K562 (cell line): ENCODE data around the gene PMF1. TPM values are rescaled to one million over a fixed set of nuclear protein-coding genes. Genes with fewer than 3 reads are reported as not detected.
"Not testable (repeated sequence)": the region's sequence is repeated elsewhere in the genome, so short reads cannot be mapped to it uniquely, and the experiment has no call there.

Experiments used
- ATAC-seq: fragments of 200-7000 bp; cut with Tn5 transposase; 3 replicates; pipeline ENCODE4 v1.9.1; 2020; ENCODE audit warnings: moderate library complexity
- BruUV-seq: library from RNA; stranded (reverse); fragments of 400-500 nt; replicated peaks from 2 replicates; lab custom pipeline; 2021; lab: Mats Ljungman, UMichigan
- CTCF ChIA-PET: fragments of 300-600 bp; formaldehyde crosslinking; extraction: SDS; loops from one replicate; lab custom pipeline; 2021; ENCODE audit warnings: low intra/inter-chr PET ratio; lab: Yijun Ruan, JAX
- POLR2A ChIA-PET: fragments of 300-600, 350-650 bp; sonication (Branson Sonifier 250); formaldehyde crosslinking; extraction: SDS; loops from one replicate; lab custom pipeline; 2021; ENCODE audit warnings: antibody characterized with exemption, inconsistent platforms; lab: Yijun Ruan, JAX
- DNase-seq, 4 experiments: peaks; one replicate each; pipeline versions ENCODE4 v3.0.0 to v3.0.0-alpha.2; 2011 to 2018; ENCODE audit warnings: low spot score in 3 of 4, mixed read lengths in 3 of 4; ENCODE audit errors: extremely low read depth in 1 of 4
- FAIRE-seq: peaks from 2 replicates; lab custom pipeline; 2011; peaks lifted over from hg19 to GRCh38; lab: Jason Lieb, UNC
- H2AFZ ChIP-seq: 2 replicates; pipeline ENCODE4 v1.6.0; 2011; ENCODE audit warnings: low read depth, low read length, control low read depth, inconsistent platforms
- H3K27ac ChIP-seq: fragments of 200-600 bp; 3 replicates; pipeline ENCODE4 v1.8.0; 2011; ENCODE audit warnings: low read depth, mild to moderate bottlenecking, control low read depth, inconsistent platforms, low read length, moderate library complexity, mixed read lengths; ENCODE audit errors: extremely low read depth
- H3K27me3 ChIP-seq, 2 experiments: fragments of 300-600 bp in 1 of 2; 2 replicates in 1 of 2; 3 replicates in 1 of 2; pipeline versions ENCODE4 v1.6.0 to v1.8.0; 2011; ENCODE audit warnings: inconsistent platforms in 2 of 2, low read length in 2 of 2, mild to moderate bottlenecking in 1 of 2, mixed read lengths in 1 of 2, moderate library complexity in 1 of 2; ENCODE audit not compliant: control insufficient read depth in 2 of 2, insufficient read depth in 2 of 2
- H3K36me3 ChIP-seq: fragments of 300-600 bp; 3 replicates; pipeline ENCODE4 v1.8.0; 2011; ENCODE audit warnings: mild to moderate bottlenecking, low read length, inconsistent platforms; ENCODE audit not compliant: control insufficient read depth, insufficient read depth
- H3K4me1 ChIP-seq, 2 experiments: fragments of 200-600 bp in 1 of 2; replicated peaks in 1 of 2; 2 replicates in 1 of 2; 3 replicates in 1 of 2; pipeline versions ENCODE4 v1.5.1 to v1.8.0; 2011; ENCODE audit warnings: inconsistent platforms in 2 of 2, low read length in 2 of 2, mild to moderate bottlenecking in 1 of 2, mixed read lengths in 1 of 2, moderate library complexity in 1 of 2; ENCODE audit not compliant: control insufficient read depth in 2 of 2, insufficient read depth in 2 of 2
- H3K4me2 ChIP-seq: 2 replicates; pipeline ENCODE4 v1.6.1; 2011; ENCODE audit warnings: low read length, control low read depth, inconsistent platforms, mixed read lengths; ENCODE audit not compliant: insufficient read depth
- H3K4me3 ChIP-seq: fragments of 200-600 bp; sonication (generic), shearing (Covaris generic); 2 replicates; pipeline ENCODE4 v1.5.1; 2016; ENCODE audit warnings: control low read depth, inconsistent platforms
- H3K79me2 ChIP-seq: fragments of 200-600 bp; 3 replicates; pipeline ENCODE4 v1.8.0; 2011; ENCODE audit warnings: low read length, inconsistent platforms; ENCODE audit not compliant: control insufficient read depth, insufficient read depth
- H3K9ac ChIP-seq, 2 experiments: 2 replicates each; pipeline versions ENCODE4 v1.6.0 to v1.6.1; 2011; ENCODE audit warnings: low read depth in 2 of 2, low read length in 2 of 2, control low read depth in 1 of 2, inconsistent platforms in 1 of 2, mild to moderate bottlenecking in 1 of 2, mixed read lengths in 1 of 2; ENCODE audit not compliant: insufficient read depth in 1 of 2
- H3K9me1 ChIP-seq: one replicate; pipeline ENCODE4 v1.6.0; 2011; ENCODE audit warnings: inconsistent platforms, mild to moderate bottlenecking, low read length, moderate library complexity; ENCODE audit not compliant: control insufficient read depth, insufficient read depth
- H3K9me3 ChIP-seq: replicated peaks from 2 replicates; pipeline ENCODE4 v1.5.1; 2011; ENCODE audit warnings: low read depth, low read length, inconsistent platforms; ENCODE audit not compliant: control insufficient read depth, insufficient read depth
- H4K20me1 ChIP-seq: replicated peaks from 2 replicates; pipeline ENCODE4 v1.6.1; 2011; ENCODE audit warnings: low read length, inconsistent platforms, mixed read lengths; ENCODE audit not compliant: control insufficient read depth, insufficient read depth
- CXXC5 ChIP-seq: fragments of 250-450 bp; sonication (Bioruptor Pico); IDR thresholded peaks from 2 replicates; pipeline ENCODE4 v1.8.0; 2022; ENCODE audit warnings: inconsistent platforms, mild to moderate bottlenecking, moderate library complexity
- DDX20 ChIP-seq: fragments of 450-650 bp; IDR thresholded peaks from 2 replicates; pipeline ENCODE4 v1.6.1; 2016; ENCODE audit warnings: missing genetic modification characterization, low read depth, mild to moderate bottlenecking, missing compliant biosample characterization, moderate library complexity
- DPF2 ChIP-seq: fragments of 450-650 bp; IDR thresholded peaks from 2 replicates; pipeline ENCODE4 v1.6.1; 2016
- L3MBTL2 ChIP-seq: fragments of 450-650 bp; IDR thresholded peaks from 2 replicates; pipeline ENCODE4 v1.6.1; 2016; ENCODE audit warnings: mild to moderate bottlenecking, moderate library complexity
- NR4A1 ChIP-seq, 2 experiments: fragments of 250-450 bp in 1 of 2; fragments of 450-650 bp in 1 of 2; sonication (Bioruptor Pico) in 1 of 2; IDR thresholded peaks; 2 replicates each; pipeline versions ENCODE4 v1.4.0 to v1.6.1; 2016 to 2020; ENCODE audit warnings: mild to moderate bottlenecking in 2 of 2, missing compliant biosample characterization in 1 of 2, missing genetic modification characterization in 1 of 2, moderate library complexity in 1 of 2
- PTRF ChIP-seq: fragments of 450-650 bp; IDR thresholded peaks from 2 replicates; pipeline ENCODE4 v1.6.1; 2016; ENCODE audit warnings: mild to moderate bottlenecking, missing genetic modification characterization, missing compliant biosample characterization
- PTTG1 ChIP-seq: fragments of 450-650 bp; IDR thresholded peaks from 2 replicates; pipeline ENCODE4 v1.6.1; 2016; ENCODE audit warnings: low read depth, mild to moderate bottlenecking, missing genetic modification characterization, missing compliant biosample characterization
- PYGO2 ChIP-seq: fragments of 450-650 bp; IDR thresholded peaks from 2 replicates; pipeline ENCODE4 v1.6.1; 2016; ENCODE audit warnings: mild to moderate bottlenecking, missing genetic modification characterization, moderate library complexity, missing compliant biosample characterization
- RAD21 ChIP-seq, 2 experiments: fragments of 250-450 bp in 1 of 2; fragments of 450-650 bp in 1 of 2; sonication (Bioruptor Pico) in 1 of 2; formaldehyde crosslinking in 1 of 2; IDR thresholded peaks in 1 of 2; conservative IDR thresholded peaks in 1 of 2; 2 replicates each; pipeline versions ENCODE4 v1.4.0 to v1.8.0; 2020 to 2022; ENCODE audit warnings: mild to moderate bottlenecking in 2 of 2, moderate library complexity in 1 of 2
- SMAD4 ChIP-seq: fragments of 250-450 bp; sonication (Bioruptor Pico); conservative IDR thresholded peaks from 2 replicates; pipeline ENCODE4 v1.8.0; 2021; ENCODE audit warnings: inconsistent platforms, mild to moderate bottlenecking, moderate library complexity
- TAL1 ChIP-seq: fragments of 450-650 bp; IDR thresholded peaks from 2 replicates; pipeline ENCODE4 v1.6.1; 2016; ENCODE audit warnings: mild to moderate bottlenecking
- ZNF311 ChIP-seq: fragments of 250-450 bp; sonication (Bioruptor Pico); IDR thresholded peaks from 2 replicates; pipeline ENCODE4 v1.4.0; 2020; ENCODE audit warnings: mild to moderate bottlenecking, moderate library complexity
- ZNF766 ChIP-seq: fragments of 200-800 bp; sonication (Bioruptor generic); conservative IDR thresholded peaks from 2 replicates; pipeline ENCODE4 v1.6.1; 2016; ENCODE audit warnings: missing genetic modification characterization, missing compliant biosample characterization
- WGBS: fragments of 100-300 bp; shearing (Covaris generic); methylation state at CpG from one replicate; pipeline ENCODE4 v1.1.6; 2016; ENCODE audit warnings: low coverage, mixed read lengths; ENCODE audit not compliant: insufficient coverage; ENCODE audit errors: missing lambda C conversion rate; 5-methylcytosine and 5-hydroxymethylcytosine counted together
- in situ Hi-C: fragments of 300-500 bp; cut with MboI; formaldehyde crosslinking; loops from 4 replicates; pipeline ENCODE4 v1.15.0; 2018; ENCODE audit warnings: inconsistent platforms, mixed read lengths
- intact Hi-C: fragments of 100-400 bp; cut with micrococcal nuclease; formaldehyde crosslinking; loops from 2 replicates; pipeline ENCODE4 v1.14.2; 2022
- polyA plus RNA-seq, 8 experiments: library from polyadenylated mRNA; depleted of rRNA in 4 of 8; stranded (reverse) in 5 of 8; unstranded in 3 of 8; fragments of >200 nt; fragmentation: Nextera tagmentation in 2 of 8; fragmentation: Illumina TruSeq in 1 of 8; extraction: Ambion mirVana in 2 of 8; extraction: Trizol in 1 of 8; gene quantifications; 2 replicates each; pipeline versions ENCODE4 v1.2.1 to v1.2.3, GENCODE V29; 2011 to 2014; ENCODE audit warnings: inconsistent platforms in 1 of 8, missing spikeins in 1 of 8
- total RNA-seq, 7 experiments: library from RNA; depleted of rRNA in 6 of 7; stranded (reverse); fragments of >200 nt in 6 of 7; fragmentation: Illumina TruSeq in 2 of 7; extraction: Trizol in 2 of 7; gene quantifications; 2 replicates each; pipeline versions ENCODE4 v1.2.1 to v1.2.3, GENCODE V29; 2011 to 2021; ENCODE audit warnings: low replicate concordance in 1 of 7
- TF ChIP-seq, protein P1 (sequence below), 3 experiments: IDR thresholded peaks in 2 of 3; conservative IDR thresholded peaks in 1 of 3; 2 replicates each; pipeline ENCODE4 v1.5.1; 2011 to 2012; ENCODE audit warnings: low read length in 3 of 3, mild to moderate bottlenecking in 3 of 3, control low read depth in 2 of 3, improper control_type of control experiment in 1 of 3, inconsistent platforms in 1 of 3, low read depth in 1 of 3, mixed read lengths in 1 of 3, moderate library complexity in 1 of 3; ENCODE audit not compliant: insufficient read depth in 2 of 3
- TF ChIP-seq, protein P2 (sequence below), 2 experiments: fragments of 450-650 bp; conservative IDR thresholded peaks; 2 replicates each; pipeline ENCODE4 v1.6.1; 2017; ENCODE audit warnings: mild to moderate bottlenecking in 2 of 2, moderate library complexity in 2 of 2
- TF ChIP-seq, protein P3 (sequence below): sonication (generic); formaldehyde crosslinking; IDR thresholded peaks from 2 replicates; pipeline ENCODE4 v1.9.0; 2022; ENCODE audit warnings: mild to moderate bottlenecking, missing genetic modification reagents

Gene PMF1
- total and polyA plus RNA-seq, 9 of the 15 experiments (the other 6 are each of a cell fraction or from before 2014, with no cell fraction given): 9.4 to 92.9 (median 71.0) TPM

DNA sequence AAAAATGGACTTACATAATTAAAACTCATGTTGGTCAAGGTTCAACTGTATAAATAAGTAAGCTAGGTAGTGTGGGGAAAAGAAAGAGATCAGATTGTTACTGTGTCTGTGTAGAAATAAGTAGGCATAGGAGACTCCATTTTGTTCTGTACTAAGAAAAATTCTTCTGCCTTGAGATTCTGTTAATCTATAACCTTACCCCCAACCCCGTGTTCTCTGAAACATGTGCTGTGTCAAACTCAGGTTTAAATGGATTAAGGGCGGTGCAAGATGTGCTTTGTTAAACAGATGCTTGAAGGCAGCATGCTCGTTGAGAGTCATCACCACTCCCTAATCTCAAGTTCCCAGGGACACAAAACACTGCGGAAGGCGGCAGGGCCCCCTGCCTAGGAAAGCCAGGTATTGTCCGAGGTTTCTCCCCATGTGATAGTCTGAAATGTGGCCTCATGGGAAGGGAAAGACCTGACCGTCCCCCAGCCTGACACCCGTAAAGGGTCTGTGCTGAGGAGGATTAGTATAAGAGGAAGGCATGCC lies 31.3 kb upstream of the PMF1 start:
- BruUV-seq; CTCF ChIA-PET; POLR2A ChIA-PET; TF ChIP-seq NR4A1 (CRISPR knock-in tag; IDR thresholded peaks at IDR 0.05): not testable (repeated sequence)
- TF ChIP-seq PTTG1 (tag) (peak; percentile 70; the same call in 1 of the 2 replicates), DPF2 (0 out of 2 replicates have a peak, but pooled peaks have one; percentile 21), ZNF766 (CRISPR knock-in tag) (0 out of 2 replicates have a peak, but pooled peaks have one; percentile 23), DDX20 (tag) (peak; percentile 59; the same call in 1 of the 2 replicates), NR4A1 (tag; IDR thresholded peaks at IDR 0.05) (peak; percentile 87), CXXC5 (CRISPR knock-in tag) (peak; percentile 38; the same call in 1 of the 2 replicates), L3MBTL2 (peak; percentile 50; the same call in 1 of the 2 replicates), TAL1 (peak; percentile 17; the same call in 1 of the 2 replicates), PTRF (tag) (peak; percentile 75), ZNF311 (CRISPR knock-in tag) (peak; percentile 66; the same call in 1 of the 2 replicates), PYGO2 (tag) (peak; percentile 58; the same call in 1 of the 2 replicates), RAD21 (CRISPR knock-in tag; conservative IDR thresholded peaks at IDR 0.05 in 1 of 2, IDR thresholded peaks at IDR 0.05 in 1 of 2) (peak in 1 of 2 experiments; percentile 41; a peak in 2 of 4 replicates), SMAD4 (peak; percentile 16; the same call in 1 of the 2 replicates)
- TF ChIP-seq, protein P1, sequence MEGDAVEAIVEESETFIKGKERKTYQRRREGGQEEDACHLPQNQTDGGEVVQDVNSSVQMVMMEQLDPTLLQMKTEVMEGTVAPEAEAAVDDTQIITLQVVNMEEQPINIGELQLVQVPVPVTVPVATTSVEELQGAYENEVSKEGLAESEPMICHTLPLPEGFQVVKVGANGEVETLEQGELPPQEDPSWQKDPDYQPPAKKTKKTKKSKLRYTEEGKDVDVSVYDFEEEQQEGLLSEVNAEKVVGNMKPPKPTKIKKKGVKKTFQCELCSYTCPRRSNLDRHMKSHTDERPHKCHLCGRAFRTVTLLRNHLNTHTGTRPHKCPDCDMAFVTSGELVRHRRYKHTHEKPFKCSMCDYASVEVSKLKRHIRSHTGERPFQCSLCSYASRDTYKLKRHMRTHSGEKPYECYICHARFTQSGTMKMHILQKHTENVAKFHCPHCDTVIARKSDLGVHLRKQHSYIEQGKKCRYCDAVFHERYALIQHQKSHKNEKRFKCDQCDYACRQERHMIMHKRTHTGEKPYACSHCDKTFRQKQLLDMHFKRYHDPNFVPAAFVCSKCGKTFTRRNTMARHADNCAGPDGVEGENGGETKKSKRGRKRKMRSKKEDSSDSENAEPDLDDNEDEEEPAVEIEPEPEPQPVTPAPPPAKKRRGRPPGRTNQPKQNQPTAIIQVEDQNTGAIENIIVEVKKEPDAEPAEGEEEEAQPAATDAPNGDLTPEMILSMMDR (IDR thresholded peaks at IDR 0.05 in 2 of 3, conservative IDR thresholded peaks at IDR 0.05 in 1 of 3; ENCODE audit: insufficient read depth in 2 of 3, low read depth in 1 of 3, low read length in 3 of 3): peak in 1 of 3 experiments; percentile 19; a peak in 1 of 6 replicates
- TF ChIP-seq, protein P2, sequence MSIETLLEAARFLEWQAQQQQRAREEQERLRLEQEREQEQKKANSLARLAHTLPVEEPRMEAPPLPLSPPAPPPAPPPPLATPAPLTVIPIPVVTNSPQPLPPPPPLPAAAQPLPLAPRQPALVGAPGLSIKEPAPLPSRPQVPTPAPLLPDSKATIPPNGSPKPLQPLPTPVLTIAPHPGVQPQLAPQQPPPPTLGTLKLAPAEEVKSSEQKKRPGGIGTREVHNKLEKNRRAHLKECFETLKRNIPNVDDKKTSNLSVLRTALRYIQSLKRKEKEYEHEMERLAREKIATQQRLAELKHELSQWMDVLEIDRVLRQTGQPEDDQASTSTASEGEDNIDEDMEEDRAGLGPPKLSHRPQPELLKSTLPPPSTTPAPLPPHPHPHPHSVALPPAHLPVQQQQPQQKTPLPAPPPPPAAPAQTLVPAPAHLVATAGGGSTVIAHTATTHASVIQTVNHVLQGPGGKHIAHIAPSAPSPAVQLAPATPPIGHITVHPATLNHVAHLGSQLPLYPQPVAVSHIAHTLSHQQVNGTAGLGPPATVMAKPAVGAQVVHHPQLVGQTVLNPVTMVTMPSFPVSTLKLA (conservative IDR thresholded peaks at IDR 0.05): peak; percentile 65 to 78
- TF ChIP-seq, protein P3, sequence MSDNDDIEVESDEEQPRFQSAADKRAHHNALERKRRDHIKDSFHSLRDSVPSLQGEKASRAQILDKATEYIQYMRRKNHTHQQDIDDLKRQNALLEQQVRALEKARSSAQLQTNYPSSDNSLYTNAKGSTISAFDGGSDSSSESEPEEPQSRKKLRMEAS: peak; percentile 81

More for the DNA sequence above, 31.3 kb upstream of the PMF1 start:
- in situ Hi-C loops, H3K27me3 ChIP-seq, H4K20me1 ChIP-seq, H3K27ac ChIP-seq, H3K9ac ChIP-seq, intact Hi-C loops, H3K9me1 ChIP-seq, H3K36me3 ChIP-seq, H3K9me3 ChIP-seq, H3K4me3 ChIP-seq, ATAC-seq, H3K79me2 ChIP-seq: not testable (repeated sequence)
- Histone ChIP-seq H3K4me2 (0 out of 2 replicates have a peak overlapping the region, but pooled peaks have one; percentile 24), H2AFZ (peak overlapping the region; percentile 80), H3K4me1 (peaks cover 18 to 26% of the 10 kb centered on the region in 2 experiments; a peak in 4 of 5 replicates)
- FAIRE-seq (peak; percentile 75), DNase-seq (peak in 1 of 4 experiments; percentile 73)
- WGBS: 2% methylated on average over 5 of the region's 8 CpGs
